GM21529 (cell line): ENCODE results near the gene OR7D4.
"Not testable (repeated sequence)": the region's sequence is repeated elsewhere in the genome, so short reads cannot be mapped to it uniquely, and the experiment has no call there.

Experiments
- ATAC-seq: cut with Tn5 transposase; IDR thresholded peaks from one replicate; pipeline ENCODE4 v1.9.1; 2021; ENCODE audit not compliant: unreplicated experiment

The OR7D4 gene

DNA sequence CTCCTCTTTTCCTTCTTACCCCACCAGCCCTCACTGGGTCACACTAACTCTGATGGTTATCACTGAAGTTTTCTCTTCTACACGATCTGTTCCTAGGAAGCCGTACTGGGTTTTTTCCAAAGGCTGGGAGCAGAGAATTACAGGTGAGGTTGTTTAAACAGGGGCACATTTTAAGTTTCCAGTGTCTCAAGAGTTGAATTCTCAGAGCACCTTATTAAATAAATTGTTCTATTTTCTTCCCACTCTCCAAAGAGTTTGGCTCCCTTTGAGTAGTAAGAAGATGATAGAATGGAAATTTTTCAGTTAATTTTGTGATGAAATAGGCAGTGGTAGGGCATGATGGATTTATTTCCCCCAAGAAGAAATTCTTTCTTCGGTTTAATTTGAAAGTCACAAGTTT, at the start of gene OR7D4:
Gene OR7D4, minus strand, starts transcription at position 101 of the 400 bp plus-strand sequence. CDS start 4,752 bp downstream, outside the sequence.
- no peak for ATAC-seq

DNA sequence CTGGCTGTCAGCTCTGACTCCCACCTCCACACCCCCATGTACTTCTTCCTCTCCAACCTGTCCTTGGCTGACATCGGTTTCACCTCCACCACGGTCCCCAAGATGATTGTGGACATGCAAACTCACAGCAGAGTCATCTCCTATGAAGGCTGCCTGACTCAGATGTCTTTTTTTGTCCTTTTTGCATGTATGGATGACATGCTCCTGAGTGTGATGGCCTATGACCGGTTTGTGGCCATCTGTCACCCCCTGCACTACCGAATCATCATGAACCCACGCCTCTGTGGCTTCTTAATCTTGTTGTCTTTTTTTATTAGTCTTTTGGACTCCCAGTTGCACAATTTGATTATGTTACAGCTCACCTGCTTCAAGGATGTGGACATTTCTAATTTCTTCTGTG, 31.8 kb upstream of the OR7D4 start:
- no peak for ATAC-seq

DNA sequence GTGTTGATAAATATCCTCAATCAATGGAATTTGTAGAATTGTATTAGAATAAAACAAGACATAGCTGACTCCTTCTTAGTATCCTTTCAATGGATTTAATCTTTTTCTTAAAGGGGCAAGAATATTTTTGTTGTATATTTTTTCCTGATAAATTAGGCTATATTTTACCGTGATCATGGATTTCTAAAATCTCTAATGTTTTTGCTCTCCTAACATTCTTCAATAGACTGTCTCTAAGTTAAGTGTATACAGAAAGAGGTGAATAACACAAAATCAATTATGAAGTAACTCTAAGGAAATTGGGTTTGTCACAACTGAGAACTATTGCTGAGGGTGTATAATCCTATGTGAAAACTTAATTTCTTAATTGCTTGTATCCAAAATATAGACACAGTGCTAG, 31.2 kb upstream of the OR7D4 start, which contains the start of gene OR7E24:
Gene OR7E24, plus strand, starts transcription at position 301 of the 400 bp plus-strand sequence. CDS start 114 bp downstream, outside the sequence.
- no peak for ATAC-seq

DNA sequence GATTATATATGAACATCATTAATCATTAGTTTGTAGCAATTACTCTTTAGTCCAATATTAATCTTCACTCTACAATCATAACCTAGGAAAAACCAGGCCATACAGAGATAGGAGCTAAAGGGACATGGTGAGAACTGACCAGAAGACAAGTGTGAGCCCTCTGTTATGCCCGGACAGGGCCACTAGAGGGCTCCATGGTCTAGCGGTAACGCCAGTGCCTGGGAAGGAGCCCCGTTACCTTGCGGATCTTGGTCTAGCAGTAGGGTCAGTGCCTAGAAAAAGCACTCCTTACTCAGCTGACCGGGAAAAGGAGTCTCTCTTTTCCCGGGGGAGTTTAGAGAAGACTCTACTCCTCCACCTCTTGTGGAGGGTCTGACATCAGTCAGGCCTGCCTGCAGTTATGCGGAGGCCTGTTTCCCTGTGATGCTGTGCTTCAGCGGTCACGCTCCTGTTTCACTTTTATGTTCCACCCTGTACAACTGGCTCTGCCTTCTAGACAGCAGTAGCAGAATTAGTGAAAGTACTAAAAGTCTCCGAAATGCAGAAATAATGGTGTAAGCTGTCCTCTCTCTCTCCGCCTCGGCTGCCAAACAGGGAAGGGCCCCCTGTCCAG, 13.8 kb downstream of the OR7D4 start:
- no peak for ATAC-seq

DNA sequence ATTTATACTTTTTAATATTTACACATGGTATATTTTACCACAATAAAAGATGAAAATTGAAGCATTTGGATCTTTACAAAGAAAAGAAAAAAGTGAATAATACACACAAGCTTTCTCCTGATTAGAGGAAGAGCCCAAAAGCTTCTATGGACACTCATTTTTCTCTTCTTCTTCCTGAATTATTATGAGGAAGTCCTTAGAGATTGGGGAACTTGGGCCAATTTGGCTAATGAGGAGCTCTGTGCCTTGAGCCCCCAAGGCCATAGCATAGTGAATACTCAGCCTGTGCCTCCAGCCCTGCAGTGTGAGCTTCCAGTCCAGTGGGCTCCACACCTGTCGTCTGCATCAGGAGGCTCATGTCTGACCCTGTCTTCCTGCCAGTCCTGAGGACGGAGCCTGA, 21.3 kb downstream of the OR7D4 start:
- not testable (repeated sequence) for ATAC-seq

DNA sequence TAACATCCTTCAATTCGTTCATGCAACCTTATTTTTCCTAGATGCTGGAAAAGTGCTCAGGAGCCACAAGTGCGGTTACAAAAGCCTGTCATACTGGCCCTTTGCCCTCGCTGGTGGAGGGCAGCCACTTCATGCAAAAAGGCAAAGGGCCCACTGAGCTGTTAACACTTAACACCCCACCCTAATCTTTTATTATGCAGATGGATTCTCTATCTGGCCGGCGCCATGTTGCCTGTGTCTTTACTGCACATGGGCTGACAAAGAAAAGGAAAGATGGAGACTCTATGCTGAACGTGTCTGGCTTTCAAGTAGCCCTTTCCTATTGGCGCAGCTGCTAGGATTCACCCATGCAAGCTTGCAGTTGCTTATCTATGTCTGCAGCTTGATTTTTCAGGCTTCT, 29.9 kb downstream of the OR7D4 start:
- ATAC-seq = no peak

DNA sequence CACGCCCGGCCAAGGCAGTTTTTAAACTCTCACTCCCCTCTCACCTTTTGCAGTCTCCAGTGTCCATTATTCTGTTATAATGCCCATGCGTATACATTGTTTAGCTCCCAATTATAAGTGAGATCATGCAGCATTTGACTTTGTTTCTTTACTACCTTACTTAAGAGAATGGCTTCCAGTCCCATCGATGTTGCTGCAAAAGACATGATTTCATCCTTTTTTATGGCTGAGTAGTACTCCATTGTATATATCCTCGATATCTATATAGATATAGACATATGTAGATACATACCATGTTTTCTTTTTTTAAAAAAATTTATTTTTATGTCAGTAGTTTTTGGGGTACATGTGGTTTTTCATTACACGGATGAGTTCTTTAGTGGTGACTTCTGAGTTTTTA, 32.2 kb downstream of the OR7D4 start:
- no peak for ATAC-seq

DNA sequence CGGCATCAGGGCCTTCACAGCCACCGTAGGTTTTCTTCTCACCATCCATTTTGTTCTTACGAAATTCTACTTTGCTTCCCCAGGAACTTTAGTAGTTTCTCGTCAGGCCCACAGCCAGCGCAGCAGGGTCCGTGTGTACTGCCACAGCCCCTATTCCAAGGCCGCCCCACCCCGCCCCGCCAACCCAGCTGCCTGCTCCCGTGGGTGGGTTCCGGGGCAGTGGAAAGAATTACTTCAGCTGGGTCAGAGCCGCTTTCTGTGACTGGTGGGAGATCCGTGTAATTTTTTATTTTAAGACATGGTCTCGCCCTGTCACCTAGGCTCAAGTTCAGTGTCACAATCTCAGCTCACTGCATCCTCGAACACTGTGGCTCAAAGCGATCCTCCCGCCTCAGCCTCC, 36.4 kb downstream of the OR7D4 start:
- no peak for ATAC-seq

DNA sequence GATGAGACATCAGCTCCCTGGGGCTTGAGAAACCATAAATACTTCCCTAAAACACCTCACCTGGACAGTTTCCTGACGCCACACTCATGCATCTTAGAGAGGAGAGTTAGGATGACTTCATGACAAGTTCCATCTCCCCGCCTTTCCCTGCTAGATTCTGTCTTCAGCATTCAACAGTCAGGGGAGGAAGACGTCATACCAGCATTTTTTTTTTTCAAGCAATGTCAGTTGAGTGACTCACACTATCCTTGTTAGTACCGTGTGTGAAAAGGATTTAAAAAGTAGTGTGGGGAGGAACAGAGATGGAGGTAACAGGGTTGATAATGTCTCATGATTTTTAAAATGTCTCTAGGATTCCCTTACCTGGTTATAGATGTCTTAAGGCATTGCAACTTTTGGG, 40.5 kb downstream of the OR7D4 start, which contains the start of gene OR7D2:
Gene OR7D2, plus strand, starts transcription at position 79 of the 400 bp plus-strand sequence. CDS start 6,803 bp downstream, outside the sequence.
- ATAC-seq = no peak

DNA sequence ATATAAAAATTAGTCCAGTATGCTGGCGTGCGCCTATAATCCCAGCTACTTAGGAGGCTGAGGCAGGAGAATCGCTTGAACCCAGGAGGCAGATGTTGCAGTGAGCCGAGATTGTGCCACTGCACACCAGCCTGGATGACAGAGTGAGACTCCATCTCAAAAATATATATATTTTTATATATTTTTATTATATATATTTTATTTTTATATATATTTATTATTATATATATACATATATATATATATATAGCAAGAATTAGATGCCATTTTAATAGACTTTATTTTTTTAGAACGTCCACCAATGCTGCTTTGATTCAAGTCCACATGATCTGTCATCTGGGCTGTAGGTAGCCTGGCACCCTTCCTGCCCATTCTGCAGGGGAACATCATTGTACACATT, 44.1 kb downstream of the OR7D4 start:
- no peak for ATAC-seq

DNA sequence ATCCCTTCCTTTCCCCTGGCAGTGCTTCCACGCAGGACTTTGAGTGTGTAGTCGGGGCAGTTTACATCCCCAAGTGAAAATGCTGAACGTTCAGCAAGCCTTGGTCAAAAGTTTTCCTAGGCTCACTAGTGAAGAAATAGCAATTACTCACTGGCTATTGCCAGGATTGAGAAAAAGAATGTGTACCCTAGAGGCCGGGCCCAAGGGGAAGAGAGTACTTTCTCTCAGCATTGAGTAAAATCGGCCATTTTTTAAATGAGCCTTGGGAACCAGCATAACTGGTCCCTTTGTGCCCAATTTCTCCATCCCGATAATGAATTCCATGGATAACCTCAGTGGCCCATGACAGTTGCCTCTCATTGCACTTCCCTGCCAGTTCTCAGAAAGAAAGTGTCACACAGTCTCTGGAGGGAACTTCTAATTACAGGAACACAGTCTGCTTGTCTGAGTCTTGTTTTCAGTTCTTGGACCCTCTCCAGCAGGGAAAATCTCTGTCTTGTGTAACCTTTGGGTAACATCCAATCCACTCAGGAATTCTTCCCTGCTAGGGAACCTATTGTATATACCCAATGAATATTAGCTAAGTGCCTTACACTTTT, 47.9 kb downstream of the OR7D4 start:
- ATAC-seq = no peak

DNA sequence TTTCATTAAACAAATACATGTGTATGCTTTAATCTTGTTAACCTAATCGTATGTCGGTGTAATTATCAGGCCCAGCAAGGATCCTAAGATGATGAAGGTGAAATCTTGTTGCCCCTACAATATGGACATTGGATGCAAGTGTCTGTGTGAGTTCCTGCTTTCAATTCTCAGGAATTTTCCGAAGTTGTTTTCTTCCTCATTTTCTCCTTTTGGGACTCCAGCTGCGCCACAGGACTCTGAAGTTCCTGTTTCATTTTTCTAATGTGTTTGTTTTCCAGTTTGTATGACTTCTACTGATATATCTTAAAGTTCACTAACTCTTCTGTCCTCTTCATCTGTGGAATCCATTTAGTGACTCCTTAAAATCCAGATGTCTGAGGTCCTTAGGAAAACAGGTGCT, 52.5 kb downstream of the OR7D4 start:
- no peak for ATAC-seq

DNA sequence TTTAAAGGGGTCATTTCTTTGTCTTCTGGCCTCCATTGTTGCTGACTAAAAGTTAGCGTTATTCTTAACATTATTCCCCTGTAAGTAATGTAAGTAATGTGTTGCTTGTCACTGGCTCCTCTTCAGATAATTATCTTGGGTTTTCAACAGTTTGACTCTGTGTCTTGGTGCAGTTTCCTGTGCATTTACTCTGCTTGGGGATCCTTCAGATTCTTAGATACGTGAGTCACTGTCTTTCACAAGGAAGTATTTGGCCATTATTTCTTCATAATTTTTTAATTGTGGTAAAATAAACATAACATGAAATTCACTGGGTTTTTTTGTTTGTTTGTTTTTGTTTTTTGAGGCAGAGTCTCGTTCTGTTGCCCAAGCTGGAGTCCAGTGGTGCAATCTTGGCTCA, 54.1 kb downstream of the OR7D4 start:
- ATAC-seq = no peak

DNA sequence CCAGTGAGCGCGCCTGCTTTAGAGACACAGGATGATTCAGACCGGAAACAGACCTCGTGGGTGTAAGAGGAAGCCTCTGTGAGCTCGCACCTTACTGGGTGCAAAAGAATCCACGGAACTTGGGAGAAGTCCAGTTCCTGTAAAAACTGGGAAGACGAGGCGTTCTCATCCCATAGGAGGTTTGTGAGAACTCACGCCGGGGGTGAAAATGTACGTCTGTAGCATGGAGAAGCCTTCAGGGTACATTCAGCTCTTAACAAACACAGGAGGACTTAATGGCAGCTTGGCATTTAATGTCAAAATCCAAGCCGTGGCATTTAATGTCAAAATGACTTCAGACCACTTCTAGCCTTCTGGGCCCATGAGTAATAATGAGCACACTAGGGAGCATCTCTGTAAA, 58.0 kb downstream of the OR7D4 start:
- no peak for ATAC-seq
